Stimulated activated CD8-positive, alpha-beta memory T cell treated with anti-CD3 and anti-CD28 coated beads, Interleukin-2, amount 100 ng/mL, for 48 hours (primary cell): Measurements from ENCODE around the gene PARM1.

ENCODE experiments used
- DNase-seq, 2 donors: peaks; one replicate each; pipeline ENCODE4 v3.0.0-alpha.2; 2020; ENCODE audit warnings: low read depth in 2 of 2

PARM1 gene

DNA sequence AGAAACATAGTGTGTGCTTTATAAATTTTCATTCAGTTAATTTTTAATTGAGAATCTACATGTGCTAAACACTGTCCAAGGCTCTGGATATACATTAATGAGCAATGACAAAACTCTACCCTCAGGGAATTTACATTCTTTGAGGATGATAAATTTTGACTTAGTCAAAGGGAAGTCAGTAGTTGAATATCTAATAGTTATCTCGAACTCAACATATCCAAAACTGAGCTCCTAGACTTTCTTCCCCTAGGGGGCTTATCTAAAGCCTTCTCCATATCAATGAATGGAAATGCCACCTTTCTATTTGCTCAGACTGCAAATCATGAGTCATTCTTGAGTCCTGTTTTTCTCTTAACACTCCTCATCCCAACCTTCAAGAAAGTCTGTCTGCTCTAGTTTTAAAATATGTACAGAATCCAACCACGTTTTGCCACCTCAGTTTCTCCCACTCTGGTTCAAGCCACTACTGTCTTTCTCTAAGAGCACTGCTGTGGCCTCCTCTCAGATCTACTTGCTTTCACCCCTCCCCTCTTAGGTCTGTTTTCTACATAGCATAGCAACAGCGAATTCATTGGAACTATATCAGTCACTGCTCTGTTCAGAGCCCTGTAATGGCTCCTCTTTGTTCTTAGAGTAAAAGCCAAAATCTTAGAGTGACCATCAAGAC, 9.5 kb downstream of the PARM1 start:
- DNase-seq = no peak

DNA sequence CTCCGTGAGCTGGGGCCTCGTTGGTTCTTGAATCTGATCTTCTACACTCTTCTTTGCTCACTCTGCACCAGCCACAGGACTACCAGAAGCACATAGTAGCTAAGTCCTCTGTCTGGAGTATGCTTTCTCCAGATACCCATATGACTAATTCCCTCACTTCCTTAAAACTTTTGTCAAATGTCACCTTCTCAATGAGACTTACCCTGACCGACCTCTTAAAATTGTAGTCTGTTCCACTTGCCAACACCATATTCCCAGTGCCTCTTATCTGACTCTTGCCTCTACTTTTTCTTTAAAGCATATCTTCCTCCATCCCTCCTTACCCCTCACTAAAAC, 10.0 kb downstream of the PARM1 start:
- no peak for DNase-seq

DNA sequence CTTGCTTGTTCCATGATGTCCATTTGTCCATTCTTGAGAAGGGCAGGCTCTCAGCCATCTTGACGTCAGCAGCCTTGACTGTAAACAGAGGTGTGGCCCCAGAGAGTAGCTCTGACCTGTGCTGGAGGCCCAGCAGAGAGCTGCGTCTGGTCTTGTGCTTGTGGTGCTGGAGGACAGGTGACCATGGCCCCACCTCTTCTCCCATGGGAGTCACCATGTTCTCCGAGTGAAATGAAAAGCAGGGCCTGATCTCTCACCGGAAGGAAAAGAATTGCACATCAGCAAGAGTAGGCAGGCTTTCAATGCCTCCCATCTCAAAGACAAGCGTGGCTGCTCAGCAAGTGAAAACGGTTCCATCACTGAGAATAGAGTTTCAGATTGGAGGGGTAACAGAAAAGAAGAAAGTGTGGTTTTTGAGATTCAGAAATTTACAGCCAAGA, 11.5 kb downstream of the PARM1 start:
- DNase-seq = no peak

DNA sequence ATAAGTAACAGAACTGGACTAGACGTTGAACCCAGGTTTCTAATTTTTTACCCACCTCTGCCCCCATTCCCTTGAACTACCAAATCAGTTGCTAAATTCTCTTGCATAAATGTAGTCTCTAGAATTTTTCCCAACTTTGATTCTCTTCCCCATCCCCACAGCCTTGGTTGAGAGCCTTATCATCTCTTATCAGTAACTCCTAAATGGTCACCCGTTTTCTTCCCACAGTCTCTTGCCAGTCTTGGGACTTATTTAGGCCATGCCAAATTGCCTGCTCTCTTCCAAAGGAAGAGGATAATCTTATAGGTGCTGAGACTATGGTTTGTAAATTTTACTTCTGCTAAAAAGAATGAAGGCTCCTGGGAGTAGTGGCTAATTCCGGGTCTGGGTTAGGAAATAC, 13.3 kb downstream of the PARM1 start:
- DNase-seq = no peak

DNA sequence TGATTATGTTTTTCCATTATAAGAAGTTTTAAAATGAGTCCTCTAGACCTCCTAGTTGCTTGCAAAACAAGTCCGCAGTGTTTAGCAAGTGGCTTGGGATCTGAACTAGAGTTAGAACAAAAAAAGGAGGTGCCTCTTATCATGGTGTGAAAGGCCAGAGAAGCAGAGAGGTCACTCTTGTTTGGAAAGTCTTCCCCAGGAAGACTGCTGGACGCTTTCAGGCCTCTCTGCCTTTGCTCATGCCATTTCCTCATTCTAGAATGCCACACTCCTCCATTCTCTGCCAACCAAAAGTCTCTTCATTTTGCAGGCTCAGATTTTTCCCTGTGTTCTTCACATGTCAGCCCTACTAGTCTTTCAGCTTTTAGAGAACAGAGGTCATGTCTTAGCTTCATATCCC, 14.9 kb downstream of the PARM1 start:
- no peak for DNase-seq

DNA sequence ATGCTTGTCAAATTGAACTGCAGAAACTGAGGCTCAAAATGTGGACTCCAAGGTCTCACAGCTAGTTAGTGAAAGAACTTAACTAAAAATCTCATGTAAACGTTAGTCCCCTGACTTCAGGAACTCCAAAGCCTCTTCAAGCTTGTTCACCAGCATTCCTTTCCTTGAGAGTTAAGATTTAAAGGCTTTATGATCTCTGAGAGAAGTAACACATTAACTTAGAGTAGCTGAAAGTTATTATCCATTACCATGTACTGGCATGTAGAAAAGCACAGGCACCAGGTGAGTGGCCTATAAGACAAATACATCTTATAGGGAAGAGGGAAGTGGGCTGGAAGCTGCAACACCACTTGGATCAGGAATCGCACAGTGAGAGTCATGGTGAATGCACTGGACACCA, 15.3 kb downstream of the PARM1 start:
- DNase-seq = no peak

DNA sequence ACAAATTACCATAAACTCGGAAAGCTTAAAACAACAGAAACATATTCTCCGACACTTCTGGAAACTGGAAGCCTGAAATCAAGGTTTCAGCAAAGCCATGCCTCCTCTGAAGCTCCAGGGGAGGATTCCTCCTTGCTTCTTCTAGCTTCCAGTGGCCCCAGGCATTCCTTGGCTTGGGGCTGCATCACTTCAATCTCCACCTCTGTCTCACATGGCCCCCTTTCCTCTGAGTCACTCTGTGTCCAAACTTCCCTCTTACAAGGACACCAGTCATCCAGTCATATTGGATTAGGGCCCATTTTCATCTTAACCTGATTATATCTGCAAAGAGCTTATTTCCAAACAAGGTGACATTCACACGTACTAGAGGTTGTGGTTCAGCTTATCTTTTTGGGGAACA, 17.3 kb downstream of the PARM1 start:
- DNase-seq = no peak

DNA sequence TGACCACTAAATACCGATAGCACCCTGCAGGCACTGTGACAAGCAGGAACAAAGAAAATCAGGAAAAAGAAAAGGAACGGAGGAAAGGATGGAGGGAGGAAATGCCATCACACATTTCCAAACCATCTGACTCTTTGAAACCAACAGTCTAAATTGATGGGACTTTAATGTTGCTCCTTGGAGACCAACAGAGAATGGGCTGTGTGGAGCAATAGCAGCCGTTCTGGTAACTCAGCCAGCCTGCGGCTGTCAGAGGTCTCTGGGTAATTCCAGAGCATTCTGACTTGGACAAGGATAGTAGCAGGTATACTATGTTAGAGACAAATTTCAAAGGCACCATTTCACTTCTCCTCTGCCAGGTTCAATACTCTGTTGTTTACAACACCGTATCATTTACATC, 18.0 kb downstream of the PARM1 start:
- no peak for DNase-seq

DNA sequence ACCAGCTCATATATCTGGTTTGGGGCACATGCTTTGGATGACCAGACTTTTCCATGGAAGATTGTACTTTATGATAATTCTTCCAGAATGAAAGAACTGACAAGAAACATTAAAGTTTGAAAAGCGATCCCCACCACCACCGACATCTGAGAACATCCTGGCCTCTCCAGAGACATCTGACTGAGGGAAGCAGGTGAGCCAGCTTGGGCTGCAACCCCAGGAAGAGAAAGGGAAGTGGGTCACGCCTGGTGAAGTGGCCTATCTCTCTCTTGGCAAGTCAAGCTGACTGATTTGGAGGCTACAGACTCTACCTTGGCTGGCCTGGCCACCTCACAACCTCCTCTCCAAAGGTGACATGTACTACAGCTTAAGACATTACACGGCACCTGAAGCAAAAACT, 20.7 kb downstream of the PARM1 start:
- no peak for DNase-seq

DNA sequence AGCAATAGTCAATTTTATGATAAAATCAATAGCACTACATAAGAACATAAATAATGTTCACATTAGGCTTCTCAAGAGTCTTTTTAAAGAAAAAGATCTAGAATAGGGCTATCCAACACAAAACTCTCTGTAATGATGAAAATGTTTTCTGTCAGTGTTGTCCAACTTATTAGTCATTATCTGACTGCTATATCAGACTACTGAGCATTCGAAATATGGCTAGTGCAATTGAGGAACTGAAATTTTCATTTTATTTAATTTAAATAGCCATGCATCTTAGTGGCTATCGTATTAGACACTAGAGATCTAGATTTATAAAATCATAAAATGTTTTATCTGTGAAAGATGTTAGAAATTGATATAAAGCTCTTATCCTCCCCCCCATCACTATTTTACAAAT, 26.0 kb downstream of the PARM1 start:
- DNase-seq = no peak

DNA sequence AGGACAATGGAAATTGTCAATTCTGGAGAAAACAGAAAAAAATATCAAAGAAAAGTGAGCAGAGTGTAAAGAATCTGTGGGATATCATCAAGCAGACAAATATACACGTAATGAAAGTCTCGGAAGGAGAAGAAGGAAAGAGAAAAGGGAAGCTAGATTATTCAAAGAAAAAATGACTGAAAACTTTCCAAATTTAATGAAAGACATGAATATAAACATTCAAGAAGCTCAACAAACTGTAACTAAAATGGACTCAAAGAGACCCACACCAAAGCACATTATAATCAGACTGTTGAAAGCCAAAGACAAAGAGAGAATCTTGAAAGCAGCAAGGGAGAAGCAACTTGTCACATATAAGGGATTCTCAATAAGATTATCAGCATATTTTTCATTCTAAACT, 28.3 kb downstream of the PARM1 start:
- DNase-seq = no peak

DNA sequence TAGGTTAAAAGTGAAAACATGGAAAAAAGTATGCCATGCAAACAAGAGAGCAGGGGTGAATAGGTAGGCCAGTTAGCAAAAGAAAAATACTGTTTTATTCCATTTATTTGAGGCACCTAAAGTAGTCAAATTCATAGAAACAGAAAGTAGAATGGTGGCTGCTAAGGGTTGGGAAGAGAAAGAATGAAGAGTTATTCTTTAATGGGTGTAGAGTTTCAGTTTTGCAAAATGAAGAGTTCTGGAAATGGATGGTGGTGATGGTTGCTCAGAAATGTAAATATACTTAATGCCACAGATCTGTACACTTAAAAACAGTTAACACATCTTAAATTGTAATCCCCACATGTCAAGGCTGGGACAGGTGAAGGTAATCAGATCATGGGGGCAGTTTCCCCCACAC, 29.7 kb downstream of the PARM1 start:
- DNase-seq = no peak

DNA sequence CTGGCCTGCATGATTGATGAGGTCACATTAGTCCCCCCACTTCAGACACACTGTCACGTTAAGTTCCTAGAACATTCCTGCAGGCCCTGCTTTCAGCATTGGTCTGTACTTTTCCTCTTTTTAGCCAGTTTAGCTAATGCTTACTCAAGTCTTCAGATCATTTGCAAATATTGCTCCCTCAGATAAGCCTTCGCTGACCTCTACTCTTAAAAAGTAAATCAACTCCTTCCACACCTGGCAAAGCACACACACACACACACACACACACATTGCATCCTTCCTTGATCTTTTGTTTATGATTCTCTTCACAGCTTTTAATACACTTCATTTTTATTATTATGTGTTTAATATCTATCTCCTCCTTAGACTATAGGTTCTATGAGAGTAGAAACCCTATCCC, 31.4 kb downstream of the PARM1 start:
- DNase-seq = no peak

DNA sequence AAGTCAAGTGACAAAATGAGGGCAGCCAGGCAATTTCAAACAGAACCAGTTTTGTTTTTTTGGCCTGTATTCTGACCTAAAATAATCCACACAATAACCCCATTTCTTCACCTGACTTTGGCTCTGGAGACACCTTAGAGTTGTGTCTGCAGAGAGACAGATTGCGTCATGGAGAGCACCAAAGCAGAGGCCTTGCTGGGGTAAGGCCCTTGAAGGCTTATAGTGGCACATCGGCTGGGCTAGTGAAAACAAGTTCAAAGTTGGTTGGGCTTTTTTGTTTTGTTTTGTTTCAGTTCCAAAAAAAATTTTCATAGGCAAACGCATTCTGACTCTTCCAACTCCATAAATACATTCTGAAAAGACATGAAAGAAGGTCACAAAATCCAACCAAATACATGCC, 34.4 kb downstream of the PARM1 start:
- DNase-seq = no peak

DNA sequence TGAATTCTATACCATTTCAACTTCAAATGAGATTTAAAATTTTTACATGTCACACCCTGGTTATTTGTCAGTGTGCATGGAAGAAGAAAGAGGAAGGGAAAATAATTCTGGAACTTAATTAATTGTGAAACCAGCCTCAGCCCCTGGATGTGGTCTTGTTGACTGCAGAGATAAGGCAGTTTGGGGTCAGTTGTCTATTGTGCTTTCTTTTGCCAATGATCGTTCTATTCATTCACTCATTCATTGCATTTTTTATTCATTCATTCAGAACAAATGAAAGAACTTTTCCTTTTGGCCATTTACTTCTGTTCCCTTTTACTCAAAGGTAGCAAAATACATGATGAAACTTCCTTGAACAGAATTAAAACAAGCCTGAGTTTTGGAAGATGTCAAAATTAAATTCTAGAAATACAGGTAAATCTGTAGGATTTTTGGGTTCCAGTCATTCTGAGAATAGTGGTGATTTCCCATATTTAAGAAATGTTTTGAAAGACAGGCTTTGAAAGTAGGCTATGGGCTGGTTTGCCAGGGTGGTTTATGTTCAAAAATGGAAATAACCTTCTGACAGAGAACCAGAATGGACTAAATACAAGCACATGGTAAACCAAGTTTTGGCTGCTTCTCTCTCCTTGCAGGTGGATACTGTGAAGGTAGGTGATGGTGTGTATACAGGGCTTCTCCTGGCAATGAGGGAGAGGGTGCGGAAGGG, 35.7 kb downstream of the PARM1 start:
- no peak for DNase-seq

DNA sequence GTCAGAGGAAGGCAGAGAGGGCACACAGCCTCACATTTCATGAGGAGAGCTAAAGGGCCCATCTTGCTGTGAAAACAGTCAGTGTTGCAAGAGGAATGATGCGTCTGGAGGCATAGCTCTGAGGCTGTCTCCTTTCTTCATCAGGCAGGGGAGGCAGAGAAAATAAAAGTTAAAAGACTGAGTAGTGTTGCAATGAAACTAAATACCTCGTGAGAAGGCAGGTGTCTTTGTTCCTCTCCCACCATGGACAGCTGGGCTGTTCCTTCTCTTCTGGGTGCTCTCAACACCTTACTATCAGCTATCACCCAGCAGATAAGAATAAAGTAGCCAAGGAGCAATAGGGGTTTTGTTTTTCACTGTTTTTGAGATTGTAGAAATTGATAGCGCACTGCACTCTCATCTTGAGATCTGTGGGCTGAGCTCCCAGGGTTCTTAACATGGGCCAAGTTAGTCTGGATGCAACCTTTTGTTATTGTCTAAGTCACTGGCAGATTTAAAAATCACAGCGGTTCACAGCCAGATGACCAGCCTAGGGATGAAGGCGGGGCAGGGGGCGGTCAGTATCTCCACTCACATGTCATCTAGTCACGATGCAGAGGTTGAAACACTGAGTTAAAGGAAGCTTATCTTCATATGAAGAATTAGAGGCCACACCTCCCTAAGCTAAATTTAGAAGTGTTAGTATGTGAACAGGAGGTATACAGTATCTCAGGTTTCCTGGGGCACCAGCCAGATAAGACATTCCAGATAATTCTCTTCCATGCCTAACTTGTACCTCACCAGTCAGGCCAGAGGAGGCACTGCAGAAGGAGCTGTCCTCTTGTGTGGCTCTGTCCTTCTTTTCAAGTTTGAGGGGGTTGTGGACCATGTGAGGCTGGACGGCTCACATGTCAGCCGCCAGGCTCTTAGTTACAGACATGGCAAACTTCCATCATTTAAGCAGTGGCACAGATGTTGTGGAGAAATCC, 36.9 kb downstream of the PARM1 start:
- DNase-seq = no peak

DNA sequence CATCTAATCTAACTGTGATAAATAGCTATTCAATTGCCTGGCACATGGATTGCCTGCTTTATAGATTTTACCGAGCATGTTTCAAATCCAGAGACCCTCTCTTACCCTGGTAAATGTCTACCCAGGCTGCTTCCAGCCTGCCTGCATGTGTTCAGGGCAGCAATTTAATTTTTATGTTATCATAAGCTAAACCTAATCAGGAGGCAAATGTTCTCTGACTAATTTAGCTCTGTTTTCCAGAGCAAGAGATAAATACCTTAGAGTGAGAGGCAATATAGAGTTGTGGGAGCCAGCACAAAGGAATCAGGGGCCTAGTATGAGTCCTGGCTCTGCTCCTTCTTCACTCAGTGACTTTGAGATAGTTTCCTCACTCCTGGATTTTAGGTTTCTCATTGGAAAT, 37.7 kb downstream of the PARM1 start:
- DNase-seq = no peak

DNA sequence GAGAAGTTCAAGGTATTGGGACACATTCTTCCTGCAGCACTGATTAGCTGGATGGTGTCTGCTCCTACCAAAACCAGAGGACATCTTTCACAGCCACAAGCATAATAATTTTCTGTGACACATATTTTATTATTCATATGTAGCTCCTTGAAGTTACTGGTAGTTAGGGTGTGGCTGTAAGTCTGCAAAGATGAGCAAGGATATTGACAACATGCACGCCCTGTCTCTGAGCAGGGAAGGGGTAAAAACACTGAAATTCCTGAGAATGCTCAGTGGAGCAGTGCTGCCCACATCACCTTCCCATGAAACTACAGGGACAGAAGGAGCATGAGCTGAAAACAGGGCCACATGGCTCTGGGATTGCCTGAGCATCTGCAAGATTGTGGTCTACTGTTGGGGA, 38.9 kb downstream of the PARM1 start:
- DNase-seq = no peak

DNA sequence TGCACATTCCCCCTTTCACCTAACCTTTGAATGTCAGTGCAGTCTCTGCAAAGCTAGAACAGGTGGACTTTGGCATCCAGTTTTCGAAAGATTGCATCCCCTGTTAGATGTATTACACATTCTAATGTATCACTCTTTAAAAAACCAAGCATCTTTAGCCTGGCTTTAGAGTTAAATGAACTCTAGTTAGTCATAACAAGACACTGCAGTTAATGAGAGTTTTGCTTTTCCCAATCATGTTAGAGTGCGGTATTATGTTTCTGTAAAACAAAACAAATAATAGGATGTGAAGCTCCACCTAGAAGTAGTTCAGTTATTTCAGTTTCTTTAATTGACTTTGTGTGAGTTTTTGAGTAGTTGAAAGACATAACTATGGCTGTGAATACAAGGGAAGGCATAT, 42.2 kb downstream of the PARM1 start:
- DNase-seq = no peak

DNA sequence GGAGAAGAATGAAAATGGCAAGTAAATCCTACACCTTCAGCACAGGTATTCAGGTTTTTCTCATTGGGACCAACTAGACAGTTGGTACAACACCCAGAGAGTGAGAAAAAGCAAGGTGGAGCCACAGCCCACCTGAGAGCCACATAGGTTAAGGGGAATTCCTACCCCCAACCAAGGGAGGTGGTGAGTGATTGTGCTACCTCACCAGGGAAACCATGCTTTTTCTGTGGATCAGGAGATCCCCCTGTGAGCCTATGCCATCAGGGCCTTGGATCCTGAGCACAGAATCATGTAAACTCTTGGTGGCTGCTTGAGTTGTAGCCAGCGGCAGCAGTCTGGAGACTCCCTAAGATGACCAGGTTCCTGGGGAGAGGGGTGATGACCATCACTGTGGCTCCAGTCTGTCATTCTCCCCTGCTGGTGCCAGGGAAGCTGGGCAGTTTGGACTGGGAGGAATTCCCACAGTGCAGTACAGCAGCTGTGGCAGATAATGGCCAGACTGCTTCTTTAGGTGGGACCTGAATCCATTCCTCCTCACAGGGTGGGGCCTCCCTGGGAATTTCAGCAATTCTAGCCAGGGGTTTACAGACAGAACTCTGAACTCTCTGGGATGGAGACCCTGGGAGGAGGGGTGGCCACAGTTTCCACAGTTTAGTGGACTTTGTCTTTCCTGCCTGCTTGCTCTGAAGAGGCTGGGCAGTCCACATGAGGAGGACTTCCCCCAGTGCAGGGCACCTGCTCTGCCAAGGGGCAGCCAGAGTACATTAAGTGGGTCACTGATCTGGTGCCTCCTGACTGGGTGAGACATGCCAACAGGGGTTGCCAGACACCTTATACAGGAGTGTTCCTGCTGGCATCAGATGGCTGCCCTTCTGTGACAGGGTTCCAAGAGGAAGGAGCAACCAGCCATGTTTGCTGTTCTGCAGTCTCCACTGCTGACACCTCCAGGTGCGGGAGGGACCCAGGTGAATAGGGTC, 43.2 kb downstream of the PARM1 start:
- DNase-seq = no peak

DNA sequence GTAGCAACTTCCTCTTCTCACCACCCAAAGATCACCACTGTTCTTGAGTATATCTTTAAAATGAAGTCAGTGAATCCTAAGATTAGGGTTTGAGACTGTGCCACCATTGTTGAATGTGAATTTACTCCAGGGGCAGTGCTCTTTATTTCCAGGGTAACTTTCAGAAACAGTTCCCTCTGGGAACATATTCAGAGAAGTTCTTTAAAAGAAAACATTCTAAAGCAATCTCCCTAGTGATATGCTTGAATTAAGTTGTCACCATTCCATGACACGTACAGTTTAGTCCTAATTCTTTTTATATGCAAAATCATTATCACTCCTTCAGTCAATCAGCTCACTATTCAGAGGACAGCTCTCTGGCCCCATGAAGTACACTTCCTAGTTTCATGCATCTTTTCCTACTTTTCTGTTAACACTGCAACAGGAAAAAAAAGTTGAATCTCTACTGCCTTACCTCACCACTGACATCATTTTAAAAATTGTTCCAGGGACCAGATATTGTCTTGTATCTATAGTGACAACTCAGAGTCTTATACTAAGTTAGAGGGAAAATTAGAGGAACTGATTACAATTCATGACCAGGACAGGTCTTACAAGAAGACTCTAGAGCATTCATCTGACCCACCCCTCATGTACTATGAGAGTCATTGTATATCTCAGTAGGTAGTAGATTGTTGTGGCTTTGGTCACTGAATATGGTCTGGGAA, 49.8 kb downstream of the PARM1 start:
- no peak for DNase-seq
